ENCODE measurements around the gene UBR4.

- TF ChIP-seq EP300 (IDR thresholded peaks at IDR 0.05; ENCODE audit: low read depth) (no peak), CTCF (IDR thresholded peaks at IDR 0.05) (no peak), POLR2A (IDR thresholded peaks at IDR 0.05) (no peak)
Measured at GRCh38 chr1:19046972-19047731, 162.9 kb downstream of the UBR4 start.

All from transverse colon (tissue), 3 donors.